ENCODE measurements around the gene LENG8. TPM values are rescaled to one million over a fixed set of nuclear protein-coding genes. Genes with fewer than 3 reads are reported as not detected.

The LENG8 gene
- total and polyA plus RNA-seq, 12 donors, result 17.4 to 725 (median 90.8) TPM

GRCh38 chr19:54470276-54470887, 21.4 kb downstream of the LENG8 start:
- no peak overlapping the region for H3K4me3 ChIP-seq
- peak in 2 of 7 donors; percentile 7 to 19 for DNase-seq
- peaks cover 3% of the 10 kb centered on the region for H3K27me3 ChIP-seq
- intact Hi-C loops (cut with DNase I), result no loop called here
- peak overlapping the region in 2 of 5 donors; percentile 66 to 75 for H3K27ac ChIP-seq
- peaks cover 0 to 27% of the 10 kb centered on the region in 2 donors for H3K4me1 ChIP-seq (replicated peaks in 1 of 2)
- no peaks in the 10 kb centered on the region for H3K36me3 ChIP-seq (replicated peaks in 1 of 2)
- TF ChIP-seq CTCF (IDR thresholded peaks at IDR 0.05) (no peak), POLR2A (IDR thresholded peaks at IDR 0.05) (no peak)
- 69 to 76% (median 75%) methylated on average over 10 of the region's 10 CpGs for WGBS, 4 donors
- H3K9me3 ChIP-seq (replicated peaks in 1 of 3), result no peaks in the 10 kb centered on the region

GRCh38 chr19:54470991-54471782, 22.2 kb downstream of the LENG8 start:
- peak overlapping the region in 4 of 5 donors; percentile 4 to 75 (median 40) for H3K27ac ChIP-seq
- intact Hi-C loops (cut with DNase I), result no loop called here
- TF ChIP-seq CTCF (IDR thresholded peaks at IDR 0.05), result no peak
- no peak for TF ChIP-seq POLR2A (IDR thresholded peaks at IDR 0.05)
- 4 to 22% (median 5%) methylated on average over 1 to 60 of the region's 60 CpGs for WGBS, 4 donors
- H3K4me1 ChIP-seq (replicated peaks in 1 of 2), result peaks cover 0 to 27% of the 10 kb centered on the region in 2 donors
- peak overlapping the region in 2 of 4 donors; percentile 13 to 56 for H3K4me3 ChIP-seq
- no peaks in the 10 kb centered on the region for H3K36me3 ChIP-seq (replicated peaks in 1 of 2)
- peaks cover 3% of the 10 kb centered on the region for H3K27me3 ChIP-seq
- H3K9me3 ChIP-seq (replicated peaks in 1 of 3), result no peaks in the 10 kb centered on the region
- DNase-seq, result peak in 3 of 7 donors; percentile 24 to 34 (median 29)

- WGBS, 4 donors, result 12 to 16% (median 14%) methylated on average over 10 to 14 of the region's 14 CpGs
- TF ChIP-seq POLR2A (IDR thresholded peaks at IDR 0.05) (no peak), CTCF (IDR thresholded peaks at IDR 0.05) (no peak)
- Histone ChIP-seq H3K27ac (peak within 1 kb of the TSS in 3 of 5 donors; percentile 49 to 75 (median 63)), H3K4me1 (replicated peaks in 1 of 2) (peaks cover 0 to 23% of the 10 kb centered on the region in 2 donors), H3K27me3 (peaks cover 3% of the 10 kb centered on the region), H3K9me3 (replicated peaks in 1 of 3) (no peaks in the 10 kb centered on the region), H3K4me3 (peak within 1 kb of the TSS in 1 of 4 donors; percentile 53), H3K36me3 (replicated peaks in 1 of 2) (no peaks in the 10 kb centered on the region)
- intact Hi-C loops (cut with DNase I), result no loop called here
- DNase-seq, result peak in 5 of 7 donors; percentile 46 to 61 (median 54)
These were observed 24.3 kb downstream of the LENG8 start, which contains the start of gene CDC42EP5 for GRCh38 chr19:54473071-54473891. TSS of gene CDC42EP5 (minus strand) at chr19:54473296. CDS start at chr19:54465547, 7,749 bp downstream.

Data from adrenal gland (tissue), 12 donors.